ENCODE measurements around the gene CCDC146.
"Not testable (repeated sequence)": the region's sequence is repeated elsewhere in the genome, so short reads cannot be mapped to it uniquely, and the experiment has no call there.

The CCDC146 gene

GRCh38 chr7:77152232-77152631, 29.8 kb downstream of the CCDC146 start:
- not testable (repeated sequence) for DNase-seq

DNA sequence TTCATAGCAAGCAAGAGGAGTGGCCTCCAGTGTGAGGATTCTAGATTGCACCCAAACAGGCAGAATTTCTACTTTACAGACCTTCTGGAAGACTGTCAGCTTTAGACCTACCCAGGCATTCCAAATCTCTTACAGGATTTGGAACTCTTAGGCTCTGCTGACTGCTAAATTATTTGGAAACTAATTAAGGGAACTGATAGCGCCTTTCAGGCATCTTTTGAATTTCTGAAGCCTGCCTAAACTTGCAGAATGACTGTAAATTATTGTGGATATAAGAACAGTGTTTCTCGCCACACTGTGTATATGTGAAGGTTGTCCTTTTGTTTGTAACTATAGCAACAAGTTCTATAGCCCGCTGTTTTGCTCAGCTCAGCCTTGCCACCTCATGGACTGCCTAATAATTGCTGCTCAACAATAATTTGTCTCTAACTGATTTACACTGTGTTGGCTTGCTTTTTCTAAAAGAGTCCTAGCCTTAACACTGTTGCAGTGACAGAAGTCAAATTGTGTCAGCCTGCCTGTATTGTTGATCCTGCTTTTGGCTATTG, 32.6 kb downstream of the CCDC146 start:
- DNase-seq = not testable (repeated sequence)

- DNase-seq = not testable (repeated sequence)
Observed at GRCh38 chr7:77155601-77156377, 33.4 kb downstream of the CCDC146 start.

DNA sequence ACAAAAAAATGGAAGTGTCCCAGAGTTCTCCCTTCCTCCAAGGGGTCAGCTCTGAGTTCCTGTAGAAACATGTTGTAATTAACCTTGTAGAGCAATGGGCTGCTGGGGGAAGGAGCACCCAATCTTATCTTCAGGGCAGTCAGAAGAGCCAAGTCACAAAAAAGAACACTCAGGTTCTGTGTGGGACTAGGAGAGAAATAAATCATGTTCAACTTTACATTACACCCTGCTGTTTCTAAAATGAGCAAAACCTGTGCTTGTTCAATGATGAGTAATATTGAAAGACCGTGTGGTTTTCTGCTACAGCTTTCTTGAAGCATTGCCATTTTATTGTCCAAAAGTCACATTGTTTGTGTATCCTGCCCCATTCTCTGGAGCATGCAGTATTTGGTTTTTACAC, 34.6 kb downstream of the CCDC146 start:
- not testable (repeated sequence) for DNase-seq

DNA sequence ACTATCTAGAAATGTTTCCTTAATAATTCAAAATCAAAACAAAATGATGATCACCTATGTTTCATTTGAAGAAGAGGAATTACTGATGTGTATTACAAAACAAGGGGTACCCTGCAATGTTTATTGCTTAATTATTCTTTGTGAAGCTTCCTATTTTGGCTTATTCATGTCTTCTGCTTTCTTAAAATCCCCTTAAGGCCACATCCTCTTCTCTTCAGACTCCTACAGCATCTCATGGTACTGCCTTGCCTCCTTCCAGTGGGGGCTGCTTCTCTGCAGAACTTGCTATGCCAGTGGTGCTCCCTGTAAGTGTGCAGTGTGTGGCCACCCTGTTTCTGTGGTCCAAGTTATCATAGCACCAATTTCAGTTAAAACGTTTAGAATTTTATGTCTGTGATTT, 35.0 kb downstream of the CCDC146 start:
- DNase-seq = no peak

DNA sequence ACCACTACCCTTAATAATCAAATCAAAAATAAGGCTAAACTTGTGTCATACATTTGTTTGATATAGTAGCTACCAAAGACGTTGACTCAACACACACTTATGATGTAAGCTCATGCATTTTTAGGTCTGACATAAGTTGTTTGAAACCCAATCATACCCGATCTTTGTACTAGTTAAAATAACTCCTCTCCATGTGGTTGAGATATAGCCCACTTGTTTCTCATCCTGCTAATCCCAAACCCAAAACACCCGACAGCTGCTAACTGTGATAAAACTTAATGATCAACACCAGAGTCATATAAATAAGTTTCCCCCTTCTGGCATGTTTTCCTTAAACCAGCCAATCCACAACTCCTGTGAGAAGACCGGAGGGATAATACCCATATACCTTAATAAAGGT, 48.7 kb downstream of the CCDC146 start:
- not testable (repeated sequence) for DNase-seq

DNA sequence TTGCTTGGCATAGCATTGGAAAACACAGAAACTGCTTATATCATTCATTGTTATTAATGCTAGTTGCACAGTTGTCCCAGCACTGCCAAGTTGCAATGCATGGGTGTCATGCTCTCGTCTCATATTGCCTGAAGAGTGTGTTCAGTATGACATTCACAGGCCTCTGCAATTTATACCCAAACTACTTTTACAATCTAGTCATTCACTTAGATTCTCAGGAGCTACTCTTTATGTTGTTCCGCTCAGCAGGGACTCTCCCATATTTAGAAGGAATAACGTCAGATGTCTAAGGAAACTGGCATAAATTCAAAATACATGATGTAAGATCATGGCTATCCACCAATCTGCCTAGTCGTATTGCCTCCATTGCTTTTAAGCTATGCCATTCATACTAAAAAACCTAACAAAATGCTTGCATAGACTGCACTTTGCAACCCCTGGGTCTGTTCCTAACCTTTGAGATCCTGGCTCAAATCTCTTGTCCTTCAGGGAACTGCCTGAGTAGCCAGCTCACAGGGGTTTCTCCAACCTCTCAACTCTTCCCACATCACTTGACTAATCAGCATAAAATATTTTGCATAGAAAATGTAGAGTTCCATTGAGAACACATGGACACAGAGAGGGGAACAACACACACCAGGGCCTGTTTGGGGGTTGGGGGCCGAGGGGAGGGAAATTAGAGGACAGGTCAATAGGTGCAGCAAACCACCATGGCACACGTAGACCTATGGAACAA, 50.2 kb downstream of the CCDC146 start:
- DNase-seq = not testable (repeated sequence)

DNA sequence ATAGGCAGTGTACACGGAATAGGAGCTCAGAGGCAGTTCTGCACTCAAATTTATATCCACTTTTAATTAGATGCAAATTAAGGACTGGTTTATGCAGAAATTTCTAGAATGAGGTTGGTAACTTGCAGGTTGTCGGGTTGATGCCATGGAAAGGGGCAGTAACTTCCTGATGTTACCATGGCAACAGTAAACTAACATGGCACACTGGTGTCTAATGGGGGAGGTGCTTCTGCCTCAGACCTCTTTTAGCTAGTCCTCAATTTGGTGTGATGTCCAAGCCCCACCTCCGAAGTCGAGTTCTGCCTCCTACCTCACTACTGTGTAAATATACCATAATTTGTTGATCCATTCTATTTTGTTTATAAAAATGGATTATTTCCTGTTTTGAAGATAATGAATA, 52.0 kb downstream of the CCDC146 start:
- not testable (repeated sequence) for DNase-seq

- not testable (repeated sequence) for DNase-seq
Observed at GRCh38 chr7:77175274-77175800, 52.9 kb downstream of the CCDC146 start.

GRCh38 chr7:77177321-77177904, 55.0 kb downstream of the CCDC146 start:
- not testable (repeated sequence) for DNase-seq

- DNase-seq = not testable (repeated sequence)
Observed at GRCh38 chr7:77178024-77178423, 55.6 kb downstream of the CCDC146 start.

DNA sequence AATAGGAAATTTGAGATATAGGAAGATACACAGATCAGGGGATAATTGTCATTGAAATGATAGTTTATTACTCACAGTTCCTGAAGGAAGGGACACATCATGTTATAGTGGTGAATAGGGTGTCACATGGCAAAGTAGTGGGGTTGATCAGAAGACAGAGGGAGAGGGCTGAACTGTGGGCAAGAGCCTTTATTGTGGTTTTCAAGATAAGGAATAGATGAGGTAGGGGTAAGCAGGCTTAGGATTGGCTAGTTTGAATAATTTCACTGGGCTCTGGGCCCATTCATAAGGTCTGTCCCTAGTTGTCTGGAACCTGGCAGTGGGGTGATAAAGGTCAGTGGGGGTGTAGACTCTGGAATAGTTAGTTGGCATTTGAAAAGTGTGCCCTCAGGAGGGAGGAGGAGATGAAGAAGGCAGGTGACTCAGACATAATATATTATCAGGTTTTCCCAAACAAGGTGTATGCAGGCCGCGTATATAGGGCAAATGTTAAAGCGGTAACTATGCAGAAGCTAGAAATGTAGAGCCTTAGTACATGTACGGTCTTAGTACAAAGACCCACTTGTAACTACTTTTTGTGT, 58.7 kb downstream of the CCDC146 start:
- DNase-seq = no peak

DNA sequence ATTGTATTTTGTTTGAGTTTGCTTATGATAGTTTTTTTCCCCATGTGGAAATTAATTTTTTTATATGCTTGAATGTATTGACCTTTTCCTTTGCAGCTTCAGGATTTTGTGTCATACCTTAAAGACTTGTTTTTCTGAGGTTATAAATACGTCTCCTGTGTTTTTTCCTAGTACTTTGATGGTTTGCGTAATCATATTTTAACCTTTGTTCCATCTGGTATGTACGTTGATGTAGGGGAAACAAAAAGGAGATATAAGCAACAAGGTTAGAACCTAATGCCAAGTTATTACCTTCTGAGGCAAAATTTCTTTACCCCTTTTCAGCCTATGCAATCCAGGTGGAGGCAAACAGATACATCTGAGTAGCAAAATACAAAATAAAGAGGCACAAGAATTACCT, 59.3 kb downstream of the CCDC146 start:
- DNase-seq = no peak

GRCh38 chr7:77182261-77182660, 59.8 kb downstream of the CCDC146 start:
- DNase-seq = no peak

DNA sequence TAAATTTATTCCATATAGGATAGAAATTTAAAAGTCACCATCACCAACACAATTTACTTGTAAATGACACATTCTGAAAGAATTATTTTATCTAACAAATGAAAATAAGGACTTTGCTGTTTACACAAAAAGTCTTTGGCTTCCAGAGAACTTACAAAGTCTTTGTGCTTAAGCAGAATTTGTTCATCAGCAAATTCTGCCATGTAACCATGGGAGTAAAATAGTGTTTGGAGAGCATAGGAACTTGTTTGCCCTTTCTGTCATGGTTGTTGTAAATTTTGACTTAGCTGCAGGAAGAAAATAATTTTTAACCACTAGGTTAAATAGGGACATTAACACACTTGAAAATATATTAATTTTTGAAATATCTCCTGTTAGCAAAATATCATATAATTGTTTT, 62.0 kb downstream of the CCDC146 start:
- DNase-seq = no peak

GRCh38 chr7:77184990-77185389, 62.6 kb downstream of the CCDC146 start:
- no peak for DNase-seq

GRCh38 chr7:77185866-77186265, 63.5 kb downstream of the CCDC146 start:
- no peak for DNase-seq

GRCh38 chr7:77188731-77189437, 66.5 kb downstream of the CCDC146 start:
- no peak for DNase-seq

DNA sequence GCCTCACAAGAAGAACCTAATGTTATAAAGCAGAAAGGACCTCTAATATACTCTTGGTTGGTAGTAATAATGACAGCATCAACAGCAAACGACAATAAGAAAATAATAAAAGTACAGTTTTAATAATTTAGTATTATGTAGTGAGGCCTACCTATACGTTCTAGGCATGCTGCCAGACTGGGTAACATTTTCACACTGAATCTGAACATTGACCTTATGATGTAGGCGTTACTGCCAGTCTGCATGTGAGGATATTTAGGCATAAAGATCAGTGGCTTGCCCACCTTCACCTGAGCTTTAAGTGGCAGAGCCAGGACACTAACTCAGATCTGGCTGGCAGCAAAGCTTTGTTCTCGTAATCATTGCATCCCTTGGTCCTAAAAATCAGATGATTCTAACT, 74.7 kb downstream of the CCDC146 start:
- no peak for DNase-seq

- DNase-seq = peak in 5 of 6 experiments; percentile 15 to 27 (median 19)
Observed at GRCh38 chr7:77199013-77199966, 76.9 kb downstream of the CCDC146 start, which contains the start of gene FGL2. FGL2 (minus strand) TSS chr7:77199819; CDS start chr7:77199793, 26 bp downstream.

DNA sequence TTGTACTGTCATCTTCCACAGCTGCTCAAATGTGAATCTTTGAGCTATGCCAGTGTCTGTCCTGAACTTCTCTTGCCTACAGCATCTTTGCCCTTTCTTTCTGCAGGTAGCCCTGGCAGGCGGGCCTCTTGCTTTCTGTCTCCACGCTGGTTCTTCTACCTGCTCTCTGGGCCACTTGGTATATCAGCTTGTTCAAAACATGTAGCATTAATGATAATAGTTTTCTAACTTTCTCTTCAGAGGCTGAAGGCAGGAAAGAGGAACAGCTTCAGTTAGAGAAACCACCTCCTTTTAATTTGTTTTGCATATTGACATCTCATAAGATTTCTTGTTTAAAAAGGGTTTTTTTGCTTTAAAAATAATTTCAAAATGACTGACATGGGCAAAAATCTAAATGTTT, 78.1 kb downstream of the CCDC146 start:
- no peak for DNase-seq
